SK-N-SH treated with all-trans-retinoic acid at 6 μM for 48 hours (cell line): ENCODE measurements around the gene L3MBTL1.

Experiments used
- ATAC-seq: fragments of 200-7000 bp; cut with Tn5 transposase; 3 replicates; pipeline ENCODE4 v1.9.1; 2020; ENCODE audit warnings: mild to moderate bottlenecking, moderate library complexity
- BACH2 ChIP-seq: fragments of 250-450 bp; sonication (Bioruptor Pico); IDR thresholded peaks from 2 replicates; pipeline ENCODE4 v1.9.0; 2021; ENCODE audit warnings: mild to moderate bottlenecking, borderline replicate concordance
- CSDC2 ChIP-seq: fragments of 250-450 bp; sonication (Bioruptor Pico); IDR thresholded peaks from 2 replicates; pipeline ENCODE4 v1.5.0; 2020; ENCODE audit warnings: mild to moderate bottlenecking, moderate library complexity
- ESRRG ChIP-seq: fragments of 250-450 bp; sonication (Bioruptor Pico); IDR thresholded peaks from 2 replicates; pipeline ENCODE4 v1.6.1; 2021; ENCODE audit warnings: mild to moderate bottlenecking
- GLIS3 ChIP-seq: fragments of 250-450 bp; sonication (Bioruptor Pico); IDR thresholded peaks from 2 replicates; pipeline ENCODE4 v1.5.0; 2020; ENCODE audit warnings: mild to moderate bottlenecking, moderate library complexity
- ISL1 ChIP-seq: fragments of 250-450 bp; sonication (Bioruptor Pico); IDR thresholded peaks from 2 replicates; pipeline ENCODE4 v2.1.2; 2022; ENCODE audit warnings: mild to moderate bottlenecking, moderate library complexity
- PPARA ChIP-seq: fragments of 250-450 bp; sonication (Bioruptor Pico); IDR thresholded peaks from 2 replicates; pipeline ENCODE4 v1.5.0; 2020; ENCODE audit warnings: mild to moderate bottlenecking, borderline replicate concordance
- RARB ChIP-seq: fragments of 250-450 bp; sonication (Bioruptor Pico); IDR thresholded peaks from 2 replicates; pipeline ENCODE4 v1.8.0; 2021; ENCODE audit warnings: mild to moderate bottlenecking, moderate library complexity
- SNAI2 ChIP-seq: fragments of 250-450 bp; sonication (Bioruptor Pico); IDR thresholded peaks from 2 replicates; pipeline ENCODE4 v1.5.0; 2020; ENCODE audit warnings: mild to moderate bottlenecking, moderate library complexity
- TCF4 ChIP-seq: fragments of 250-450 bp; sonication (Bioruptor Pico); IDR thresholded peaks from 2 replicates; pipeline ENCODE4 v1.8.0; 2021; ENCODE audit warnings: mild to moderate bottlenecking, moderate library complexity, borderline replicate concordance
- TOX ChIP-seq: fragments of 250-450 bp; sonication (Bioruptor Pico); IDR thresholded peaks from 2 replicates; pipeline ENCODE4 v1.8.0; 2021; ENCODE audit warnings: mild to moderate bottlenecking, moderate library complexity, borderline replicate concordance
- ZC3H10 ChIP-seq: fragments of 250-450 bp; sonication (Bioruptor Pico); IDR thresholded peaks from 2 replicates; pipeline ENCODE4 v1.5.1; 2021; ENCODE audit warnings: mild to moderate bottlenecking, moderate library complexity
- ZFP3 ChIP-seq: fragments of 250-450 bp; sonication (Bioruptor Pico); IDR thresholded peaks from 2 replicates; pipeline ENCODE4 v1.5.0; 2020; ENCODE audit warnings: mild to moderate bottlenecking, moderate library complexity
- ZFP30 ChIP-seq: fragments of 450-650 bp; formaldehyde crosslinking; IDR thresholded peaks from 2 replicates; pipeline ENCODE4 v1.5.0; 2022; ENCODE audit warnings: mild to moderate bottlenecking, moderate library complexity
- ZNF565 ChIP-seq: fragments of 450-650 bp; formaldehyde crosslinking; conservative IDR thresholded peaks from 2 replicates; pipeline ENCODE4 v1.5.0; 2020; ENCODE audit warnings: low read depth, mild to moderate bottlenecking, moderate library complexity
- ZNF70 ChIP-seq: fragments of 450-650 bp; formaldehyde crosslinking; IDR thresholded peaks from 2 replicates; pipeline ENCODE4 v1.5.0; 2020; ENCODE audit warnings: mild to moderate bottlenecking, moderate library complexity
- ZNF8 ChIP-seq: fragments of 450-650 bp; formaldehyde crosslinking; IDR thresholded peaks from 2 replicates; pipeline ENCODE4 v1.5.0; 2020; ENCODE audit warnings: mild to moderate bottlenecking, moderate library complexity
- TF ChIP-seq, protein P1 (sequence below): fragments of 250-450 bp; sonication (Bioruptor Pico); IDR thresholded peaks from 2 replicates; pipeline ENCODE4 v1.5.0; 2020; ENCODE audit warnings: mild to moderate bottlenecking, moderate library complexity
- TF ChIP-seq, protein P2 (sequence below): fragments of 250-450 bp; sonication (Bioruptor Pico); IDR thresholded peaks from 2 replicates; pipeline ENCODE4 v1.8.0; 2020; ENCODE audit warnings: mild to moderate bottlenecking, moderate library complexity, borderline replicate concordance
- TF ChIP-seq, protein P3 (sequence below): fragments of 250-450 bp; sonication (Bioruptor Pico); IDR thresholded peaks from 2 replicates; pipeline ENCODE4 v1.8.0; 2021; ENCODE audit warnings: low read depth, mild to moderate bottlenecking, moderate library complexity, borderline replicate concordance
- TF ChIP-seq, protein P4 (sequence below): fragments of 250-450 bp; sonication (Bioruptor Pico); IDR thresholded peaks from 2 replicates; pipeline ENCODE4 v1.5.1; 2020; ENCODE audit warnings: low read depth, mild to moderate bottlenecking, moderate library complexity

Gene L3MBTL1

DNA sequence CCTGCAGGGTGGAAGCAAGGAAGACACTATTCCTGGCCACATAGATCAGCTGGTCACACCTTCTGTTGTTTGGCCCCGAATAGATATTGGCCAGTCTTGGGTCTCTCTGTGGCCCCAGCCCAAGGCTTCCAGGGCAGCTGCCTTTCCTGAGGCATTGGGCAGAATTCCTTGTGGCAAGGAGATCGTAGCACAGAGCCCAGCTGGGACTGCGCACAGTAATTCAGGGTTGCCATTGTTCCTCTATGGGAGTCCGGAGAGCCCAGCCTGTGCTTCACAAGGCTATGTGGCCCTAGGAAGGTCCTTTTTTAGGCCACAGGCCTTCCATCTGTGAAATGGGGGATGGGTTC lies 58.2 kb downstream of the L3MBTL1 start:
- ATAC-seq, result no peak

DNA sequence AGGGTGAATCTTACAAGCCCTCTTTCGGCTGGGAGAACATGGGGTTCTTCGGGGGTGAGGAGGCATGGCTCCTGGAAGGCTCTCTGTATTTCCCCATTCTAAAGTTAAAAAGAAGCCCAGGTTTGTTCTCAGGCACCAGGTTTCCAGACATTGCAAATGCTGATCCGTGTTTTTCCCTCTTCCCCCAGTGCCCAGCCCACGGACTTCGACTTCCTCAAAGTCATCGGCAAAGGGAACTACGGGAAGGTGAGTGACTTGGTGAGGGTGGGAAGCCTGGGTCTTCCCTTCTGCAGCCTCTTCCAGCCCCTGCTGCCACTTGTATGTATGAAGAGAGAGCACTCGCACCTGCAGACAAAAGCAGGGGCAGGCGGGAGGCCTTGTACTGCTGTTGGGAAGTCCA lies 60.0 kb downstream of the L3MBTL1 start:
- TF ChIP-seq ZNF565 (CRISPR knock-in tag), result no peak
- TF ChIP-seq, protein P1, sequence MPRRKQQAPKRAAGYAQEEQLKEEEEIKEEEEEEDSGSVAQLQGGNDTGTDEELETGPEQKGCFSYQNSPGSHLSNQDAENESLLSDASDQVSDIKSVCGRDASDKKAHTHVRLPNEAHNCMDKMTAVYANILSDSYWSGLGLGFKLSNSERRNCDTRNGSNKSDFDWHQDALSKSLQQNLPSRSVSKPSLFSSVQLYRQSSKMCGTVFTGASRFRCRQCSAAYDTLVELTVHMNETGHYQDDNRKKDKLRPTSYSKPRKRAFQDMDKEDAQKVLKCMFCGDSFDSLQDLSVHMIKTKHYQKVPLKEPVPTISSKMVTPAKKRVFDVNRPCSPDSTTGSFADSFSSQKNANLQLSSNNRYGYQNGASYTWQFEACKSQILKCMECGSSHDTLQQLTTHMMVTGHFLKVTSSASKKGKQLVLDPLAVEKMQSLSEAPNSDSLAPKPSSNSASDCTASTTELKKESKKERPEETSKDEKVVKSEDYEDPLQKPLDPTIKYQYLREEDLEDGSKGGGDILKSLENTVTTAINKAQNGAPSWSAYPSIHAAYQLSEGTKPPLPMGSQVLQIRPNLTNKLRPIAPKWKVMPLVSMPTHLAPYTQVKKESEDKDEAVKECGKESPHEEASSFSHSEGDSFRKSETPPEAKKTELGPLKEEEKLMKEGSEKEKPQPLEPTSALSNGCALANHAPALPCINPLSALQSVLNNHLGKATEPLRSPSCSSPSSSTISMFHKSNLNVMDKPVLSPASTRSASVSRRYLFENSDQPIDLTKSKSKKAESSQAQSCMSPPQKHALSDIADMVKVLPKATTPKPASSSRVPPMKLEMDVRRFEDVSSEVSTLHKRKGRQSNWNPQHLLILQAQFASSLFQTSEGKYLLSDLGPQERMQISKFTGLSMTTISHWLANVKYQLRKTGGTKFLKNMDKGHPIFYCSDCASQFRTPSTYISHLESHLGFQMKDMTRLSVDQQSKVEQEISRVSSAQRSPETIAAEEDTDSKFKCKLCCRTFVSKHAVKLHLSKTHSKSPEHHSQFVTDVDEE (CRISPR knock-in tag), result no peak
- no peak for TF ChIP-seq PPARA
- no peak for TF ChIP-seq RARB
- no peak for TF ChIP-seq GLIS3 (CRISPR knock-in tag)
- no peak for TF ChIP-seq SNAI2 (CRISPR knock-in tag)
- no peak for TF ChIP-seq ZFP30 (CRISPR knock-in tag)
- TF ChIP-seq ZNF8 (CRISPR knock-in tag), result no peak
- TF ChIP-seq, protein P2, sequence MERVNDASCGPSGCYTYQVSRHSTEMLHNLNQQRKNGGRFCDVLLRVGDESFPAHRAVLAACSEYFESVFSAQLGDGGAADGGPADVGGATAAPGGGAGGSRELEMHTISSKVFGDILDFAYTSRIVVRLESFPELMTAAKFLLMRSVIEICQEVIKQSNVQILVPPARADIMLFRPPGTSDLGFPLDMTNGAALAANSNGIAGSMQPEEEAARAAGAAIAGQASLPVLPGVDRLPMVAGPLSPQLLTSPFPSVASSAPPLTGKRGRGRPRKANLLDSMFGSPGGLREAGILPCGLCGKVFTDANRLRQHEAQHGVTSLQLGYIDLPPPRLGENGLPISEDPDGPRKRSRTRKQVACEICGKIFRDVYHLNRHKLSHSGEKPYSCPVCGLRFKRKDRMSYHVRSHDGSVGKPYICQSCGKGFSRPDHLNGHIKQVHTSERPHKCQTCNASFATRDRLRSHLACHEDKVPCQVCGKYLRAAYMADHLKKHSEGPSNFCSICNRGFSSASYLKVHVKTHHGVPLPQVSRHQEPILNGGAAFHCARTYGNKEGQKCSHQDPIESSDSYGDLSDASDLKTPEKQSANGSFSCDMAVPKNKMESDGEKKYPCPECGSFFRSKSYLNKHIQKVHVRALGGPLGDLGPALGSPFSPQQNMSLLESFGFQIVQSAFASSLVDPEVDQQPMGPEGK (CRISPR knock-in tag), result no peak
- TF ChIP-seq, protein P3, sequence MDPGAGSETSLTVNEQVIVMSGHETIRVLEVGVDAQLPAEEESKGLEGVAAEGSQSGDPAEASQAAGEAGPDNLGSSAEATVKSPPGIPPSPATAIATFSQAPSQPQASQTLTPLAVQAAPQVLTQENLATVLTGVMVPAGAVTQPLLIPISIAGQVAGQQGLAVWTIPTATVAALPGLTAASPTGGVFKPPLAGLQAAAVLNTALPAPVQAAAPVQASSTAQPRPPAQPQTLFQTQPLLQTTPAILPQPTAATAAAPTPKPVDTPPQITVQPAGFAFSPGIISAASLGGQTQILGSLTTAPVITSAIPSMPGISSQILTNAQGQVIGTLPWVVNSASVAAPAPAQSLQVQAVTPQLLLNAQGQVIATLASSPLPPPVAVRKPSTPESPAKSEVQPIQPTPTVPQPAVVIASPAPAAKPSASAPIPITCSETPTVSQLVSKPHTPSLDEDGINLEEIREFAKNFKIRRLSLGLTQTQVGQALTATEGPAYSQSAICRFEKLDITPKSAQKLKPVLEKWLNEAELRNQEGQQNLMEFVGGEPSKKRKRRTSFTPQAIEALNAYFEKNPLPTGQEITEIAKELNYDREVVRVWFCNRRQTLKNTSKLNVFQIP (CRISPR knock-in tag), result no peak
- TF ChIP-seq ZC3H10 (CRISPR knock-in tag), result no peak
- TF ChIP-seq TOX, result no peak
- TF ChIP-seq ZNF70 (CRISPR knock-in tag), result no peak
- TF ChIP-seq CSDC2 (CRISPR knock-in tag), result no peak
- no peak for TF ChIP-seq ISL1 (CRISPR knock-in tag)
- TF ChIP-seq, protein P4, sequence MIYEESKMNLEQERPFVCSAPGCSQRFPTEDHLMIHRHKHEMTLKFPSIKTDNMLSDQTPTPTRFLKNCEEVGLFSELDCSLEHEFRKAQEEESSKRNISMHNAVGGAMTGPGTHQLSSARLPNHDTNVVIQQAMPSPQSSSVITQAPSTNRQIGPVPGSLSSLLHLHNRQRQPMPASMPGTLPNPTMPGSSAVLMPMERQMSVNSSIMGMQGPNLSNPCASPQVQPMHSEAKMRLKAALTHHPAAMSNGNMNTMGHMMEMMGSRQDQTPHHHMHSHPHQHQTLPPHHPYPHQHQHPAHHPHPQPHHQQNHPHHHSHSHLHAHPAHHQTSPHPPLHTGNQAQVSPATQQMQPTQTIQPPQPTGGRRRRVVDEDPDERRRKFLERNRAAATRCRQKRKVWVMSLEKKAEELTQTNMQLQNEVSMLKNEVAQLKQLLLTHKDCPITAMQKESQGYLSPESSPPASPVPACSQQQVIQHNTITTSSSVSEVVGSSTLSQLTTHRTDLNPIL (CRISPR knock-in tag), result no peak
- ATAC-seq, result no peak

More for the DNA sequence above, 58.2 kb downstream of the L3MBTL1 start:
- TF ChIP-seq BACH2 (no peak), TCF4 (CRISPR knock-in tag) (no peak), ZC3H10 (CRISPR knock-in tag) (no peak), RARB (no peak), CSDC2 (CRISPR knock-in tag) (no peak), ZFP30 (CRISPR knock-in tag) (no peak), ZFP3 (CRISPR knock-in tag) (no peak), ESRRG (no peak), TOX (no peak), ZNF70 (CRISPR knock-in tag) (no peak)
- TF ChIP-seq, protein P4 (CRISPR knock-in tag), result no peak

DNA sequence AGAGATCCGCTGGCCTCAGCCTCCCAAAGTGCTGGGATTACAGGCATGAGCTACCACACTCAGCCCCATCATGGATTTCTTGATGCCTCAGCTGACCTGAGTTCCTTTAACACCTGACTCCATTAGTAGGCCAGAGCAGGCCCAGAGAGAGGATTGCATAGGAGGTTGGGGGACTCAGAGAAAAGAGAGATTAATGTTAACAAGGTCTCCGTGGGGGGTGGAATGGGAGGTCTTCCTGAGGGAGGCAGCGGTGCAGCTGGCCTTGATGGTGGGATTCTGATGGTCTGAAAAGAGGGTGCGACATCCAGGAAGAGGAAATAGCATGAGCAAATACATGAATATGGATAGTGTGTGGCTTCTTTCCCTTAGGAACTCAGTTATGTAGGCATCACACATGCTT lies 61.2 kb downstream of the L3MBTL1 start:
- no peak for TF ChIP-seq GLIS3 (CRISPR knock-in tag)
- TF ChIP-seq, protein P3 (CRISPR knock-in tag), result no peak
- no peak for TF ChIP-seq TCF4 (CRISPR knock-in tag)
- no peak for TF ChIP-seq ZNF565 (CRISPR knock-in tag)
- no peak for TF ChIP-seq CSDC2 (CRISPR knock-in tag)
- no peak for TF ChIP-seq RARB
- TF ChIP-seq, protein P1 (CRISPR knock-in tag), result no peak
- TF ChIP-seq, protein P4 (CRISPR knock-in tag), result no peak
- no peak for TF ChIP-seq BACH2
- TF ChIP-seq ESRRG, result no peak
- TF ChIP-seq ZFP3 (CRISPR knock-in tag), result no peak
- ATAC-seq, result no peak
